Measurements from ENCODE around the gene BDKRB1.

The BDKRB1 gene

GRCh38 chr14:96309896-96310330 lies 53.9 kb downstream of the BDKRB1 start:
- Mint-ChIP-seq H3K4me1 (no peaks in the 10 kb centered on the region), H3K27ac (no peak overlapping the region), H3K4me3 (no peak overlapping the region), H3K36me3 (peaks cover 15% of the 10 kb centered on the region), H3K9me3 (no peaks in the 10 kb centered on the region), H3K27me3 (no peaks in the 10 kb centered on the region)

DNA sequence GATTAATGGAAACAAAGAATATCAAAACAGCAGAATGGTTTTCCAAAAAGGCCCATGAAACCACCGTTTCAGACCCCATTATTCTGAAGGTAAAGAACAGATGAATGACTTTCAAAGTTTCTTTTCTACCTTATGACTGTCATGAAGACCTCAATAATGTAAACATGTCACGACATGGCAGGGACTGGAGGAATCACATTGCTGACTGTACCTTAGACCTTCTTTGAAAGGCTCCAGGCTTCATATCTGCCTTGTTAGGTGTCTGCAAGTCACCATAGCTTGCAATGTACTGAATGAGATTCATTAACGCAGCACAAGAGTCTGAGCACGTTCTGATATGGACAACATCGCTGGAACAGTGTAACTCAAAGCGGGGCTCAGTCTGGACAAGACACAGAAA lies 54.9 kb downstream of the BDKRB1 start:
- Mint-ChIP-seq H3K27ac (no peak overlapping the region), H3K9me3 (no peaks in the 10 kb centered on the region), H3K4me3 (no peak overlapping the region), H3K4me1 (no peaks in the 10 kb centered on the region), H3K36me3 (peaks cover 20% of the 10 kb centered on the region), H3K27me3 (no peaks in the 10 kb centered on the region)

Data from activated naive CD4-positive, alpha-beta T cell treated with anti-CD3 and anti-CD28 coated beads, Interleukin-2, amount 50 U/mL, for 24 hours (primary cell).